Measurements from ENCODE around the gene UNC13C.

GRCh38 chr15:53974121-53974520, 4.1 kb upstream of the UNC13C start:
- no peak for TF ChIP-seq GATA2 (IDR thresholded peaks at IDR 0.05; ENCODE audit: low read depth, low read length)
- TF ChIP-seq GATA3 (IDR thresholded peaks at IDR 0.05; ENCODE audit: low read depth, low read length): no peak

Data from SH-SY5Y (cell line).